HepG2 (cell line): Measurements from ENCODE around the gene DUSP16.

Experiments
- GTF2F1 ChIP-seq: fragments of 150-350 bp; IDR thresholded peaks from 2 replicates; pipeline ENCODE4 v1.6.1; 2014; ENCODE audit warnings: low read length
- MIXL1 ChIP-seq: IDR thresholded peaks from 2 replicates; pipeline ENCODE4 v1.6.1; 2016
- POLR2A ChIP-seq, 2 experiments: IDR thresholded peaks; 2 replicates each; pipeline ENCODE4 v1.6.1; 2011; ENCODE audit warnings: low read depth in 2 of 2, low read length in 2 of 2, mild to moderate bottlenecking in 1 of 2, moderate library complexity in 1 of 2; ENCODE audit not compliant: insufficient read depth in 1 of 2
- TF ChIP-seq, protein P1 (sequence below): sonication (generic); formaldehyde crosslinking; IDR thresholded peaks from 2 replicates; pipeline ENCODE4 v1.5.0; 2020; ENCODE audit warnings: mild to moderate bottlenecking, missing genetic modification reagents, moderate library complexity
- TF ChIP-seq, protein P2 (sequence below): sonication (generic); formaldehyde crosslinking; IDR thresholded peaks from 2 replicates; pipeline ENCODE4 v1.8.1; 2023; ENCODE audit warnings: mild to moderate bottlenecking, missing genetic modification reagents
- TF ChIP-seq, protein P3 (sequence below): sonication (generic); formaldehyde crosslinking; IDR thresholded peaks from 2 replicates; pipeline ENCODE4 v1.4.0; 2020; ENCODE audit warnings: missing genetic modification reagents, mild to moderate bottlenecking, borderline replicate concordance

DNA sequence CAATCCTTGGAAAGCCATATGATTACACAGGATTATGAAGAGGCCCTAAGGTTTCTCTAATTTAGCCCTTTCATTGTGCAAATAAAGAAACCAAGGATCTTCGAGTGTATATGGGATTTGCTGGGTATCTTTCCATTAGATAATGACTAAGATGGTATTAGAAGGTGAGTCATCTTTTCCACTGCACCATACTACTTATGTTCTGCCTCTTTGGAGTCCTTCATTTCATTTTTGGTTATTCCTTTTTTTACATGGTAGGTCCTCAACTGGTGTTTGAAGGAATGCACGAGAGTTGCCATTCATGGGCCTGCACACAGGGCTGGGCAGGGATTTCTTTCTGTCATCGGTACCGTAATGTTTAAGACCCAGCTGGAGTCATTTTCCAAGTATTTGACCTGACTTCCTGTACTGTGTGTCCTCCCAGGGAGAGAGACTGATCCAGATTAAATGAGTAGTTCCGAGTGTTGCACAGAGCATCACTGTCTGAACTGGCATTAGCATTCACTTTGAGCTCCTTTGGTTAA lies 120.1 kb downstream of the DUSP16 start:
- no peak for TF ChIP-seq POLR2A (IDR thresholded peaks at IDR 0.05; ENCODE audit: insufficient read depth in 1 of 2, low read depth in 2 of 2, low read length in 2 of 2)
- TF ChIP-seq, protein P1, sequence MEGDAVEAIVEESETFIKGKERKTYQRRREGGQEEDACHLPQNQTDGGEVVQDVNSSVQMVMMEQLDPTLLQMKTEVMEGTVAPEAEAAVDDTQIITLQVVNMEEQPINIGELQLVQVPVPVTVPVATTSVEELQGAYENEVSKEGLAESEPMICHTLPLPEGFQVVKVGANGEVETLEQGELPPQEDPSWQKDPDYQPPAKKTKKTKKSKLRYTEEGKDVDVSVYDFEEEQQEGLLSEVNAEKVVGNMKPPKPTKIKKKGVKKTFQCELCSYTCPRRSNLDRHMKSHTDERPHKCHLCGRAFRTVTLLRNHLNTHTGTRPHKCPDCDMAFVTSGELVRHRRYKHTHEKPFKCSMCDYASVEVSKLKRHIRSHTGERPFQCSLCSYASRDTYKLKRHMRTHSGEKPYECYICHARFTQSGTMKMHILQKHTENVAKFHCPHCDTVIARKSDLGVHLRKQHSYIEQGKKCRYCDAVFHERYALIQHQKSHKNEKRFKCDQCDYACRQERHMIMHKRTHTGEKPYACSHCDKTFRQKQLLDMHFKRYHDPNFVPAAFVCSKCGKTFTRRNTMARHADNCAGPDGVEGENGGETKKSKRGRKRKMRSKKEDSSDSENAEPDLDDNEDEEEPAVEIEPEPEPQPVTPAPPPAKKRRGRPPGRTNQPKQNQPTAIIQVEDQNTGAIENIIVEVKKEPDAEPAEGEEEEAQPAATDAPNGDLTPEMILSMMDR (CRISPR knock-in tag), result no peak
- no peak for TF ChIP-seq MIXL1 (CRISPR knock-in tag)
- TF ChIP-seq GTF2F1, result no peak
- TF ChIP-seq, protein P2, sequence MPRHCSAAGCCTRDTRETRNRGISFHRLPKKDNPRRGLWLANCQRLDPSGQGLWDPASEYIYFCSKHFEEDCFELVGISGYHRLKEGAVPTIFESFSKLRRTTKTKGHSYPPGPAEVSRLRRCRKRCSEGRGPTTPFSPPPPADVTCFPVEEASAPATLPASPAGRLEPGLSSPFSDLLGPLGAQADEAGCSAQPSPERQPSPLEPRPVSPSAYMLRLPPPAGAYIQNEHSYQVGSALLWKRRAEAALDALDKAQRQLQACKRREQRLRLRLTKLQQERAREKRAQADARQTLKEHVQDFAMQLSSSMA, result no peak
- TF ChIP-seq, protein P3, sequence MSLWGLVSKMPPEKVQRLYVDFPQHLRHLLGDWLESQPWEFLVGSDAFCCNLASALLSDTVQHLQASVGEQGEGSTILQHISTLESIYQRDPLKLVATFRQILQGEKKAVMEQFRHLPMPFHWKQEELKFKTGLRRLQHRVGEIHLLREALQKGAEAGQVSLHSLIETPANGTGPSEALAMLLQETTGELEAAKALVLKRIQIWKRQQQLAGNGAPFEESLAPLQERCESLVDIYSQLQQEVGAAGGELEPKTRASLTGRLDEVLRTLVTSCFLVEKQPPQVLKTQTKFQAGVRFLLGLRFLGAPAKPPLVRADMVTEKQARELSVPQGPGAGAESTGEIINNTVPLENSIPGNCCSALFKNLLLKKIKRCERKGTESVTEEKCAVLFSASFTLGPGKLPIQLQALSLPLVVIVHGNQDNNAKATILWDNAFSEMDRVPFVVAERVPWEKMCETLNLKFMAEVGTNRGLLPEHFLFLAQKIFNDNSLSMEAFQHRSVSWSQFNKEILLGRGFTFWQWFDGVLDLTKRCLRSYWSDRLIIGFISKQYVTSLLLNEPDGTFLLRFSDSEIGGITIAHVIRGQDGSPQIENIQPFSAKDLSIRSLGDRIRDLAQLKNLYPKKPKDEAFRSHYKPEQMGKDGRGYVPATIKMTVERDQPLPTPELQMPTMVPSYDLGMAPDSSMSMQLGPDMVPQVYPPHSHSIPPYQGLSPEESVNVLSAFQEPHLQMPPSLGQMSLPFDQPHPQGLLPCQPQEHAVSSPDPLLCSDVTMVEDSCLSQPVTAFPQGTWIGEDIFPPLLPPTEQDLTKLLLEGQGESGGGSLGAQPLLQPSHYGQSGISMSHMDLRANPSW, result no peak
